Transverse colon (tissue), 4 donors: Measurements from ENCODE around the gene FOCAD. TPM values are rescaled to one million over a fixed set of nuclear protein-coding genes. Genes with fewer than 3 reads are reported as not detected.

Source experiments
- DNase-seq: peaks from one replicate; pipeline ENCODE4 v3.0.0-alpha.2; 2019
- H3K27ac ChIP-seq, 4 donors: fragments of 200-600 bp; sonication (generic); 2 replicates each; pipeline ENCODE4 v1.5.1; 2016 to 2018; ENCODE audit warnings: inconsistent platforms in 4 of 4
- H3K27me3 ChIP-seq: fragments of 200-600 bp; sonication (generic); 2 replicates; pipeline ENCODE4 v1.5.1; 2017; ENCODE audit warnings: inconsistent platforms
- H3K36me3 ChIP-seq, 4 donors: fragments of 200-600 bp; sonication (generic); 2 replicates each; pipeline ENCODE4 v1.5.1; 2017 to 2019; ENCODE audit warnings: inconsistent platforms in 4 of 4
- H3K4me1 ChIP-seq, 4 donors: fragments of 200-600 bp; sonication (generic); 2 replicates each; pipeline ENCODE4 v1.5.1; 2017 to 2020; ENCODE audit warnings: inconsistent platforms in 4 of 4
- H3K4me3 ChIP-seq, 4 donors: fragments of 200-600 bp; sonication (generic); 1 replicate in 1 of 4; 2 replicates in 3 of 4; pipeline versions ENCODE4 v1.5.1 to v1.6.1; 2017 to 2019; ENCODE audit warnings: inconsistent platforms in 4 of 4
- H3K9me3 ChIP-seq, 2 donors: fragments of 200-600 bp; sonication (generic); 2 replicates each; pipeline ENCODE4 v1.5.1; 2017 to 2019; ENCODE audit warnings: inconsistent platforms in 2 of 2
- CTCF ChIP-seq, 5 experiments: fragments of 200-600 bp in 3 of 5; fragments of 450-650 bp in 2 of 5; sonication (generic) in 3 of 5; IDR thresholded peaks; 1 replicate in 2 of 5; 2 replicates in 3 of 5; pipeline ENCODE4 v1.5.1; 2016 to 2017; ENCODE audit warnings: antibody characterized with exemption in 5 of 5, inconsistent platforms in 3 of 5, mild to moderate bottlenecking in 2 of 5, moderate library complexity in 1 of 5
- EP300 ChIP-seq: sonication (generic); formaldehyde crosslinking; IDR thresholded peaks from one replicate; pipeline ENCODE4 v1.6.1; 2017; ENCODE audit warnings: antibody characterized with exemption, low read depth
- POLR2A ChIP-seq: fragments of 450-650 bp; IDR thresholded peaks from one replicate; pipeline ENCODE4 v1.6.1; 2016; ENCODE audit warnings: antibody characterized with exemption, mild to moderate bottlenecking, moderate library complexity
- POLR2AphosphoS5 ChIP-seq, 3 donors: sonication (generic); formaldehyde crosslinking; IDR thresholded peaks; one replicate each; pipeline ENCODE4 v1.6.1; 2016; ENCODE audit warnings: antibody characterized with exemption in 3 of 3
- WGBS, 2 donors: methylation state at CpG; one replicate each; pipeline ENCODE4 v1.1.5; 2018; ENCODE audit warnings: low coverage in 1 of 2; 5-methylcytosine and 5-hydroxymethylcytosine counted together
- in situ Hi-C, 4 donors: fragments of 200-750 bp; cut with MboI; loops; one replicate each; pipeline versions ENCODE4 v1.15.0 to v1.15.1; 2017; ENCODE audit warnings: low sequenced_read_pairs in 3 of 4, low pct_ligation_motif_present in 1 of 4, low pct_unique_long_range_greater_than_20kb in 1 of 4
- intact Hi-C: fragments of 100-400 bp; cut with DNase I; formaldehyde crosslinking; loops from one replicate; pipeline ENCODE4 v1.15.1; 2023; ENCODE audit warnings: low total_unique reads
- total RNA-seq, 4 donors: library from RNA; depleted of rRNA; stranded (reverse); fragments of >200 nt; gene quantifications; one replicate each; pipeline ENCODE4 v1.1.0, GENCODE V29; 2016

The FOCAD gene
- 10 to 100 TPM in 3 of 4 donors, 1 to 10 TPM in 1; 7.8 to 41.2 (median 32.0) TPM for total RNA-seq

GRCh38 chr9:20684035-20684874 lies at the start of gene FOCAD:
Gene FOCAD (plus strand): TSS chr9:20684259. CDS start chr9:20715354, 31,095 bp downstream.
- H3K36me3 ChIP-seq = no peaks in the 10 kb centered on the region
- no peaks in the 10 kb centered on the region for H3K27me3 ChIP-seq
- peak in 1 of 5 experiments; percentile 22 for TF ChIP-seq CTCF (IDR thresholded peaks at IDR 0.05)
- TF ChIP-seq POLR2AphosphoS5 (IDR thresholded peaks at IDR 0.05) = peak; percentile 95 to 96 (median 95)
- peak; percentile 88 for TF ChIP-seq POLR2A
- no peak for TF ChIP-seq EP300
- H3K9me3 ChIP-seq = no peaks in the 10 kb centered on the region
- DNase-seq = peak; percentile 97
- peak within 1 kb of the TSS; percentile 80 to 91 (median 82) for H3K4me3 ChIP-seq
- peak within 1 kb of the TSS; percentile 91 to 98 (median 95) for H3K27ac ChIP-seq
- intact Hi-C loops (loop anchor here (5.0 kb wide), 1 partner anchor 62 kb away; the partner anchor contains the start of gene MLLT3), in situ Hi-C loops (no loop called here)
- H3K4me1 ChIP-seq = peaks cover 11 to 31% (median 14%) of the 10 kb centered on the region in 4 donors
- 1% methylated on average over 72 of the region's 78 CpGs; no CpG with 5 or more reads in 1 of the 2 donors for WGBS, 2 donors

- H3K36me3 ChIP-seq = no peaks in the 10 kb centered on the region
- no peak for TF ChIP-seq EP300
- no peak for TF ChIP-seq POLR2AphosphoS5 (IDR thresholded peaks at IDR 0.05)
- TF ChIP-seq POLR2A = no peak
- TF ChIP-seq CTCF (IDR thresholded peaks at IDR 0.05) = no peak
- no peaks in the 10 kb centered on the region for H3K27me3 ChIP-seq
- no peak overlapping the region for H3K27ac ChIP-seq
- no peak overlapping the region for H3K4me3 ChIP-seq
- intact Hi-C loops (no loop called here), in situ Hi-C loops (loop anchor here (25.0 kb wide), 5 partner anchors 252 to 723 kb away; no protein-coding TSS in a partner anchor)
- no peaks in the 10 kb centered on the region for H3K9me3 ChIP-seq
- no peaks in the 10 kb centered on the region for H3K4me1 ChIP-seq
- DNase-seq = no peak
- WGBS, 2 donors = 76 to 85% methylated on average over 4 of the region's 4 CpGs
Observed at GRCh38 chr9:20634895-20635294, 49.2 kb upstream of the FOCAD start.

DNA sequence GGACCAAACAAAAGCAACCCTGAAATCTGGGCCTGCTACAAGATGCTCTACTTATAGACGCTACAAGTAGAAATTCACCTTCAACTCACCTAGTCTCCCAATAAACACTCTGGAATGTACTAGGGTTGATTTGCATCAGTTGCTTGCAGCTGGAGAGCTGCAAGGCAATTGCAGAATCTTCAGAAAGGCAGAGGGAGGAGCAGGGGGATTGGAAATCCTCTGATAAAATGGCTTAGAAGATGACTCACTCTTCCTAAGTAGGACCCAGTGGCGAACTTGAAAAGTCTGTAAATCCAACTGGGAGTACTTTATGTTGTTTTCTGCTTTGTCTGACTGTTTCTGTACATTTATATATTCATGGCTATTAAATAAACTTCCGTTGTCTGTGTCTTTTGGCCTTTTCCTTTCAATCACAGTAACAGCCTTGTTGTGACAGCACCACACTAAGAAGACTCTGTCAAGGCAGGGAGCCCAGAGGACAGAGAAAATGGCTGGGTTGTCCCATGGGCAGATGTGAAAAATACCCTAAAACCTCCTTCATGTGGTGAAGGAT lies 47.1 kb upstream of the FOCAD start:
- 74 to 92% methylated on average over 2 to 3 of the region's 3 CpGs for WGBS, 2 donors

More for the DNA sequence above, 47.1 kb upstream of the FOCAD start:
- Histone ChIP-seq H3K4me3 (no peak overlapping the region), H3K4me1 (peaks cover 0 to 6% (median 0%) of the 10 kb centered on the region in 4 donors), H3K27me3 (no peaks in the 10 kb centered on the region), H3K36me3 (no peaks in the 10 kb centered on the region), H3K27ac (no peak overlapping the region), H3K9me3 (no peaks in the 10 kb centered on the region)
- intact Hi-C loops (no loop called here), in situ Hi-C loops (loop anchor here (25.0 kb wide), 5 partner anchors 250 to 725 kb away; no protein-coding TSS in a partner anchor)
- no peak for TF ChIP-seq POLR2A
- TF ChIP-seq CTCF (IDR thresholded peaks at IDR 0.05) = no peak
- TF ChIP-seq EP300 = no peak
- TF ChIP-seq POLR2AphosphoS5 (IDR thresholded peaks at IDR 0.05) = no peak
- DNase-seq = no peak
